Subcutaneous abdominal adipose tissue (tissue), 5 donors: ENCODE results near the gene MAP4K4.
A peak's percentile ranks its signal among the peaks of the same experiment; 100 is the strongest.
"Not testable (repeated sequence)": the region's sequence is repeated elsewhere in the genome, so short reads cannot be mapped to it uniquely, and the experiment has no call there.

Experiments
- H3K27ac ChIP-seq: one replicate; pipeline ENCODE4 v1.7.0; 2013; ENCODE audit warnings: low read depth, mild to moderate bottlenecking, inconsistent platforms, low read length, moderate library complexity
- H3K27me3 ChIP-seq, 5 donors: one replicate each; pipeline ENCODE4 v1.7.0; 2013; ENCODE audit warnings: low read length in 5 of 5, inconsistent platforms in 1 of 5; ENCODE audit not compliant: control insufficient read depth in 5 of 5, insufficient read depth in 4 of 5
- H3K36me3 ChIP-seq, 5 donors: one replicate each; pipeline ENCODE4 v1.7.0; 2013; ENCODE audit warnings: low read length in 5 of 5; ENCODE audit not compliant: control insufficient read depth in 5 of 5, insufficient read depth in 5 of 5
- H3K4me1 ChIP-seq, 5 donors: one replicate each; pipeline ENCODE4 v1.7.0; 2013; ENCODE audit warnings: low read length in 5 of 5, mild to moderate bottlenecking in 3 of 5, moderate library complexity in 1 of 5; ENCODE audit not compliant: control insufficient read depth in 5 of 5, insufficient read depth in 5 of 5
- H3K4me3 ChIP-seq, 5 donors: one replicate each; pipeline ENCODE4 v1.7.0; 2013; ENCODE audit warnings: low read length in 5 of 5, low read depth in 1 of 5
- H3K9ac ChIP-seq, 5 donors: one replicate each; pipeline ENCODE4 v1.7.0; 2013; ENCODE audit warnings: low read length in 5 of 5, mild to moderate bottlenecking in 4 of 5, moderate library complexity in 3 of 5
- H3K9me3 ChIP-seq, 5 donors: one replicate each; pipeline ENCODE4 v1.7.0; 2013; ENCODE audit warnings: low read length in 5 of 5; ENCODE audit not compliant: control insufficient read depth in 5 of 5
- donor health status: healthy.
- donor health status: healthy.
- donor health status: healthy.
- donor health status: healthy.
- donor health status: healthy.

MAP4K4 gene

GRCh38 chr2:101738649-101739048, 41.1 kb downstream of the MAP4K4 start:
- peaks cover 4 to 52% (median 40%) of the 10 kb centered on the region in 5 donors for H3K4me1 ChIP-seq
- no peaks in the 10 kb centered on the region for H3K9me3 ChIP-seq
- H3K27ac ChIP-seq: no peak overlapping the region
- H3K9ac ChIP-seq: no peak overlapping the region
- no peaks in the 10 kb centered on the region for H3K27me3 ChIP-seq
- H3K4me3 ChIP-seq: no peak overlapping the region
- peaks cover 0 to 2% (median 0%) of the 10 kb centered on the region in 5 donors for H3K36me3 ChIP-seq

DNA sequence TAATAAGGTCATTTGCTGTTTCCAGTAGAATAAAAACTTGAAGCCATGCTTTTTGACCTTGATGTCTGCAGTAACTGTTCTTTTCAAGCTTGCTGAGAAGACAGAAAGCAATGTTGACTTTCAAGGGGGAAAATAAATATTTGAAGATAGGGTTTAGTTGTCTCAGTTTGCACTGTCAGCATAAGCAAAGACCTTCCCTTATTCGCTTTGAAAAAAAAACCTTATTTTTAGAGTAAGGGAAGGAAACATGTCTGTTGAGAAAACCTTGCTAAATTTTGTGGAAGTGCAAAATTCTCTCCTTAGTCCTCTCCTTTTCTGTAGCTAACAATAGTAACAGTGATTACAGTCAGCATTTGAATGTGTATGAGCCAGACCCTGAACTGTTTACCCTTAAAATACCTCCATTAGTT, 43.1 kb downstream of the MAP4K4 start:
- Histone ChIP-seq H3K9me3 (no peaks in the 10 kb centered on the region), H3K4me3 (no peak overlapping the region), H3K4me1 (peaks cover 3 to 40% (median 27%) of the 10 kb centered on the region in 5 donors), H3K27ac (no peak overlapping the region), H3K9ac (no peak overlapping the region), H3K27me3 (no peaks in the 10 kb centered on the region), H3K36me3 (peaks cover 0 to 2% (median 0%) of the 10 kb centered on the region in 5 donors)

GRCh38 chr2:101741775-101742520, 44.4 kb downstream of the MAP4K4 start:
- H3K27me3 ChIP-seq: no peaks in the 10 kb centered on the region
- H3K4me1 ChIP-seq: peaks cover 3 to 40% (median 28%) of the 10 kb centered on the region in 5 donors
- H3K9ac ChIP-seq: peak overlapping the region in 3 of 5 donors; percentile 40 to 62 (median 45)
- peaks cover 0 to 2% (median 0%) of the 10 kb centered on the region in 5 donors for H3K36me3 ChIP-seq
- no peaks in the 10 kb centered on the region for H3K9me3 ChIP-seq
- H3K27ac ChIP-seq: peak overlapping the region; percentile 34
- peak overlapping the region in 2 of 5 donors; percentile 9 to 16 for H3K4me3 ChIP-seq

- Histone ChIP-seq H3K9ac (peak overlapping the region in 3 of 5 donors; percentile 40 to 62 (median 45)), H3K4me1 (peaks cover 3 to 42% (median 29%) of the 10 kb centered on the region in 5 donors), H3K27me3 (no peaks in the 10 kb centered on the region), H3K4me3 (peak overlapping the region in 2 of 5 donors; percentile 9 to 16), H3K9me3 (no peaks in the 10 kb centered on the region), H3K27ac (peak overlapping the region; percentile 34), H3K36me3 (peaks cover 0 to 2% (median 0%) of the 10 kb centered on the region in 5 donors)
These were observed 45.0 kb downstream of the MAP4K4 start for GRCh38 chr2:101742547-101742946.

- no peak overlapping the region for H3K9ac ChIP-seq
- H3K9me3 ChIP-seq: no peaks in the 10 kb centered on the region
- no peak overlapping the region for H3K27ac ChIP-seq
- H3K27me3 ChIP-seq: no peaks in the 10 kb centered on the region
- no peak overlapping the region for H3K4me3 ChIP-seq
- peaks cover 0 to 2% (median 0%) of the 10 kb centered on the region in 5 donors for H3K36me3 ChIP-seq
- H3K4me1 ChIP-seq: peaks cover 3 to 48% (median 36%) of the 10 kb centered on the region in 5 donors
These were observed 45.8 kb downstream of the MAP4K4 start for GRCh38 chr2:101743288-101743687.

- Histone ChIP-seq H3K4me1 (peaks cover 3 to 48% (median 37%) of the 10 kb centered on the region in 5 donors), H3K27me3 (no peaks in the 10 kb centered on the region), H3K9me3 (no peaks in the 10 kb centered on the region), H3K9ac (no peak overlapping the region), H3K27ac (no peak overlapping the region), H3K36me3 (peaks cover 0 to 2% (median 0%) of the 10 kb centered on the region in 5 donors), H3K4me3 (no peak overlapping the region)
These were observed 47.3 kb downstream of the MAP4K4 start for GRCh38 chr2:101744832-101745231.

DNA sequence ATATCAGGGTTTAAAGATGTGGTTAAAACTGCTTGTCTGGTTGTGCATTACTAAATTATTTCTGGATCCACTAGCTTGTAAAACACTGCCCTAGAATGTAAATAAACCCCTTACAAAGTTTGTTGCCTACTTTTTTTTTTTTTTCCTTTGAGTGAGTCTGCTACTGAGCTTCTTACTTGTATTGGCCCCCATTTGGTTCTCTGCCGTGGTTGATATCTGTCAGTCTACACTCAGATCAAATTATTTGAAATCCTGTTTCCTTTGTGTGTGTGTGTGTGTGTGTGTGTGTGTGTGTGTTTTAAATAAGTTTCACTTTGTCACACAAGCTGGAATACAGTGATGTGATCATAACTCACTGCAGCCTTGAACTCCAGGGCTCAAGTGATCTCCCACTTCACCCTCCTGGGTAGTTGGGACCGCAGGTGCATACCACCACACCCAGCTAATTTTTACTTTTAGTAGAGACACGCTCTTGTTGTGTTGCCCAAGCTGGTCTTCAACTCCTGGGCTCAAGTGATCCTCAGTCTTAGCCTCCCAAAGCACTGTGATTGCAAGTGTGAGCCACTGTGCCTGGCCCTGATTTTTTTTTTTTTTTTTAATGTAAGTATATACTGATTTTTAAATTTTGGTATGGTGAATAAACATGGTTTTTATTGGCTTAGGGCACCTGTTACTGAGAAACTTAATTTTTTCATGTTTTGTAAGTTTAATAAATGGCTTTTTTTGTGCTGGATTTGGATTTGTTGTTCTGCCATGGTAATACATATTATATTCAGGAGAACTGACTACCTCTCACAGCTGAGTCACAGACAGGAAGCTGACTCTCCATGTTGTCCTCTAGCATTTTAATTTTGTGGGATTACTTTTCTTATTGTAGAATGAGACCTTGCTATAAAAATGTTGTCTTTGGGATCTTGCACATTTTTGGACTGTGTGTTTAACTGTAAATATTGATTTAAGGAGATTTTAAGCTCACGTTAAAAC, 48.5 kb downstream of the MAP4K4 start:
- no peak overlapping the region for H3K27ac ChIP-seq
- peaks cover 3 to 48% (median 37%) of the 10 kb centered on the region in 5 donors for H3K4me1 ChIP-seq
- H3K9me3 ChIP-seq: no peaks in the 10 kb centered on the region
- no peak overlapping the region for H3K9ac ChIP-seq
- no peaks in the 10 kb centered on the region for H3K27me3 ChIP-seq
- peaks cover 0 to 2% (median 0%) of the 10 kb centered on the region in 5 donors for H3K36me3 ChIP-seq
- H3K4me3 ChIP-seq: no peak overlapping the region

- Histone ChIP-seq H3K9me3 (no peaks in the 10 kb centered on the region), H3K4me3 (no peak overlapping the region), H3K36me3 (peaks cover 0 to 2% (median 0%) of the 10 kb centered on the region in 5 donors), H3K27ac (no peak overlapping the region), H3K27me3 (no peaks in the 10 kb centered on the region), H3K4me1 (peaks cover 8 to 51% (median 47%) of the 10 kb centered on the region in 5 donors), H3K9ac (no peak overlapping the region)
These were observed 50.5 kb downstream of the MAP4K4 start for GRCh38 chr2:101748000-101748399.

DNA sequence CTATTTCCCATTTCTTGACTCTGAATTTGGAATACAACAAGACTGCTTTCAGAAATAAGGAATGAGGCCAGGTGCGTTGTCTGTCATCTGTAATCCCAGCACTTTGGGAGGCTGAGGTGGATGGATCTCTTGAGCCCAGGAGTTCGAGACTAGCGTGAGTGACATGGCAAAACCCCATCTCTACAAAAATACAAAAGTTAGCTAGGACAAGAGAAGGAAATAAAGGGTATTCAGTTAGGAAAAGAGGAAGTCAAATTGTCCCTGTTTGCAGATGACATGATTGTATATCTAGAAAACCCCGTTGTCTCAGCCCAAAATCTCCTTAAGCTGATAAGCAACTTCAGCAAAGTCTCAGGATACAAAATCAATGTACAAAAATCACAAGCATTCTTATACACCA, 51.0 kb downstream of the MAP4K4 start:
- not testable (repeated sequence) for H3K36me3 ChIP-seq, H3K4me3 ChIP-seq, H3K9me3 ChIP-seq, H3K27me3 ChIP-seq, H3K27ac ChIP-seq, H3K9ac ChIP-seq
- H3K4me1 ChIP-seq: peaks cover 10 to 52% (median 51%) of the 10 kb centered on the region in 5 donors
